K562 (cell line): Measurements from ENCODE around the gene CEP44. TPM values are rescaled to one million over a fixed set of nuclear protein-coding genes. Genes with fewer than 3 reads are reported as not detected.

ENCODE experiments used
- ATAC-seq: fragments of 200-7000 bp; cut with Tn5 transposase; 3 replicates; pipeline ENCODE4 v1.9.1; 2020; ENCODE audit warnings: moderate library complexity
- BruUV-seq: library from RNA; stranded (reverse); fragments of 400-500 nt; replicated peaks from 2 replicates; lab custom pipeline; 2021; lab: Mats Ljungman, UMichigan
- CTCF ChIA-PET: fragments of 300-600 bp; formaldehyde crosslinking; extraction: SDS; loops from one replicate; lab custom pipeline; 2021; ENCODE audit warnings: low intra/inter-chr PET ratio; lab: Yijun Ruan, JAX
- POLR2A ChIA-PET: fragments of 300-600, 350-650 bp; sonication (Branson Sonifier 250); formaldehyde crosslinking; extraction: SDS; loops from one replicate; lab custom pipeline; 2021; ENCODE audit warnings: antibody characterized with exemption, inconsistent platforms; lab: Yijun Ruan, JAX
- DNase-seq, 4 experiments: peaks; one replicate each; pipeline versions ENCODE4 v3.0.0 to v3.0.0-alpha.2; 2011 to 2018; ENCODE audit warnings: low spot score in 3 of 4, mixed read lengths in 3 of 4; ENCODE audit errors: extremely low read depth in 1 of 4
- FAIRE-seq: peaks from 2 replicates; lab custom pipeline; 2011; peaks lifted over from hg19 to GRCh38; lab: Jason Lieb, UNC
- H2AFZ ChIP-seq: 2 replicates; pipeline ENCODE4 v1.6.0; 2011; ENCODE audit warnings: low read depth, low read length, control low read depth, inconsistent platforms
- H3K27ac ChIP-seq: fragments of 200-600 bp; 3 replicates; pipeline ENCODE4 v1.8.0; 2011; ENCODE audit warnings: low read depth, mild to moderate bottlenecking, control low read depth, inconsistent platforms, low read length, moderate library complexity, mixed read lengths; ENCODE audit errors: extremely low read depth
- H3K27me3 ChIP-seq, 2 experiments: fragments of 300-600 bp in 1 of 2; 2 replicates in 1 of 2; 3 replicates in 1 of 2; pipeline versions ENCODE4 v1.6.0 to v1.8.0; 2011; ENCODE audit warnings: inconsistent platforms in 2 of 2, low read length in 2 of 2, mild to moderate bottlenecking in 1 of 2, mixed read lengths in 1 of 2, moderate library complexity in 1 of 2; ENCODE audit not compliant: control insufficient read depth in 2 of 2, insufficient read depth in 2 of 2
- H3K36me3 ChIP-seq: fragments of 300-600 bp; 3 replicates; pipeline ENCODE4 v1.8.0; 2011; ENCODE audit warnings: mild to moderate bottlenecking, low read length, inconsistent platforms; ENCODE audit not compliant: control insufficient read depth, insufficient read depth
- H3K4me1 ChIP-seq, 2 experiments: fragments of 200-600 bp in 1 of 2; replicated peaks in 1 of 2; 2 replicates in 1 of 2; 3 replicates in 1 of 2; pipeline versions ENCODE4 v1.5.1 to v1.8.0; 2011; ENCODE audit warnings: inconsistent platforms in 2 of 2, low read length in 2 of 2, mild to moderate bottlenecking in 1 of 2, mixed read lengths in 1 of 2, moderate library complexity in 1 of 2; ENCODE audit not compliant: control insufficient read depth in 2 of 2, insufficient read depth in 2 of 2
- H3K4me2 ChIP-seq: 2 replicates; pipeline ENCODE4 v1.6.1; 2011; ENCODE audit warnings: low read length, control low read depth, inconsistent platforms, mixed read lengths; ENCODE audit not compliant: insufficient read depth
- H3K4me3 ChIP-seq: fragments of 200-600 bp; sonication (generic), shearing (Covaris generic); 2 replicates; pipeline ENCODE4 v1.5.1; 2016; ENCODE audit warnings: control low read depth, inconsistent platforms
- H3K79me2 ChIP-seq: fragments of 200-600 bp; 3 replicates; pipeline ENCODE4 v1.8.0; 2011; ENCODE audit warnings: low read length, inconsistent platforms; ENCODE audit not compliant: control insufficient read depth, insufficient read depth
- H3K9ac ChIP-seq, 2 experiments: 2 replicates each; pipeline versions ENCODE4 v1.6.0 to v1.6.1; 2011; ENCODE audit warnings: low read depth in 2 of 2, low read length in 2 of 2, control low read depth in 1 of 2, inconsistent platforms in 1 of 2, mild to moderate bottlenecking in 1 of 2, mixed read lengths in 1 of 2; ENCODE audit not compliant: insufficient read depth in 1 of 2
- H3K9me1 ChIP-seq: one replicate; pipeline ENCODE4 v1.6.0; 2011; ENCODE audit warnings: inconsistent platforms, mild to moderate bottlenecking, low read length, moderate library complexity; ENCODE audit not compliant: control insufficient read depth, insufficient read depth
- H3K9me3 ChIP-seq: replicated peaks from 2 replicates; pipeline ENCODE4 v1.5.1; 2011; ENCODE audit warnings: low read depth, low read length, inconsistent platforms; ENCODE audit not compliant: control insufficient read depth, insufficient read depth
- H4K20me1 ChIP-seq: replicated peaks from 2 replicates; pipeline ENCODE4 v1.6.1; 2011; ENCODE audit warnings: low read length, inconsistent platforms, mixed read lengths; ENCODE audit not compliant: control insufficient read depth, insufficient read depth
- GMEB1 ChIP-seq: fragments of 250-450 bp; sonication (Bioruptor Pico); IDR thresholded peaks from 2 replicates; pipeline ENCODE4 v1.4.0; 2020; ENCODE audit warnings: mild to moderate bottlenecking
- MEF2A ChIP-seq: IDR thresholded peaks from 2 replicates; pipeline ENCODE4 v1.6.1; 2011; ENCODE audit warnings: low read depth, mild to moderate bottlenecking, low read length, moderate library complexity; ENCODE audit not compliant: control insufficient read depth
- RBBP5 ChIP-seq: fragments of 200-600 bp; sonication (generic); IDR thresholded peaks from 2 replicates; pipeline ENCODE4 v1.6.1; 2012; ENCODE audit warnings: borderline replicate concordance, mild to moderate bottlenecking, low read length, control low read depth, inconsistent platforms; ENCODE audit not compliant: insufficient read depth, poor library complexity, severe bottlenecking
- SRSF9 ChIP-seq: fragments of 200-400 bp; formaldehyde crosslinking; IDR thresholded peaks from 2 replicates; pipeline ENCODE4 v1.6.1; 2017; ENCODE audit warnings: low read depth, low read length, borderline replicate concordance
- TBL1XR1 ChIP-seq, 2 experiments: IDR thresholded peaks; 2 replicates each; pipeline ENCODE4 v1.6.1; 2012; ENCODE audit warnings: improper control_type of control experiment in 2 of 2, low read length in 2 of 2, mild to moderate bottlenecking in 1 of 2
- XRCC5 ChIP-seq: fragments of 200-400 bp; formaldehyde crosslinking; IDR thresholded peaks from 2 replicates; pipeline ENCODE4 v1.6.1; 2017; ENCODE audit warnings: low read depth, mild to moderate bottlenecking, low read length
- ZNF184 ChIP-seq: sonication (generic); formaldehyde crosslinking; IDR thresholded peaks from 2 replicates; pipeline ENCODE4 v1.5.0; 2020; ENCODE audit warnings: missing genetic modification reagents
- ZNF274 ChIP-seq: IDR thresholded peaks from 2 replicates; pipeline ENCODE4 v1.6.1; 2011; ENCODE audit warnings: low read depth, mild to moderate bottlenecking, low read length, moderate library complexity, borderline replicate concordance
- ZNF280A ChIP-seq: fragments of 450-650 bp; IDR thresholded peaks from 2 replicates; pipeline ENCODE4 v1.6.1; 2018; ENCODE audit warnings: mild to moderate bottlenecking, low read depth; ENCODE audit not compliant: partially characterized antibody
- ZNF507 ChIP-seq: conservative IDR thresholded peaks from 2 replicates; pipeline ENCODE4 v1.6.1; 2017; ENCODE audit warnings: missing genetic modification characterization, missing compliant biosample characterization
- WGBS: fragments of 100-300 bp; shearing (Covaris generic); methylation state at CpG from one replicate; pipeline ENCODE4 v1.1.6; 2016; ENCODE audit warnings: low coverage, mixed read lengths; ENCODE audit not compliant: insufficient coverage; ENCODE audit errors: missing lambda C conversion rate; 5-methylcytosine and 5-hydroxymethylcytosine counted together
- in situ Hi-C: fragments of 300-500 bp; cut with MboI; formaldehyde crosslinking; loops from 4 replicates; pipeline ENCODE4 v1.15.0; 2018; ENCODE audit warnings: inconsistent platforms, mixed read lengths
- intact Hi-C: fragments of 100-400 bp; cut with micrococcal nuclease; formaldehyde crosslinking; loops from 2 replicates; pipeline ENCODE4 v1.14.2; 2022
- polyA plus RNA-seq, 8 experiments: library from polyadenylated mRNA; depleted of rRNA in 4 of 8; stranded (reverse) in 5 of 8; unstranded in 3 of 8; fragments of >200 nt; fragmentation: Nextera tagmentation in 2 of 8; fragmentation: Illumina TruSeq in 1 of 8; extraction: Ambion mirVana in 2 of 8; extraction: Trizol in 1 of 8; gene quantifications; 2 replicates each; pipeline versions ENCODE4 v1.2.1 to v1.2.3, GENCODE V29; 2011 to 2014; ENCODE audit warnings: inconsistent platforms in 1 of 8, missing spikeins in 1 of 8
- total RNA-seq, 7 experiments: library from RNA; depleted of rRNA in 6 of 7; stranded (reverse); fragments of >200 nt in 6 of 7; fragmentation: Illumina TruSeq in 2 of 7; extraction: Trizol in 2 of 7; gene quantifications; 2 replicates each; pipeline versions ENCODE4 v1.2.1 to v1.2.3, GENCODE V29; 2011 to 2021; ENCODE audit warnings: low replicate concordance in 1 of 7

Gene CEP44
- total and polyA plus RNA-seq, 9 of the 15 experiments (the other 6 are each of a cell fraction or from before 2014, with no cell fraction given) = 19.6 to 45.0 (median 24.4) TPM

- TF ChIP-seq ZNF507 (tag) (no peak), ZNF184 (CRISPR knock-in tag) (no peak), GMEB1 (no peak), ZNF280A (no peak), TBL1XR1 (IDR thresholded peaks at IDR 0.05; ENCODE audit: low read length in 2 of 2) (no peak), RBBP5 (no peak), XRCC5 (no peak), SRSF9 (no peak), ZNF274 (no peak), MEF2A (no peak)
- BruUV-seq = no TSS peak
These were observed 32.8 kb downstream of the CEP44 start for GRCh38 chr4:174316546-174316945.

More at GRCh38 chr4:174316546-174316945, 32.8 kb downstream of the CEP44 start:
- Histone ChIP-seq H4K20me1 (no peaks in the 10 kb centered on the region), H3K36me3 (peaks cover 60% of the 10 kb centered on the region), H2AFZ (no peak overlapping the region), H3K27ac (no peak overlapping the region), H3K4me2 (no peak overlapping the region), H3K9me3 (no peaks in the 10 kb centered on the region), H3K9ac (no peak overlapping the region), H3K9me1 (no peaks in the 10 kb centered on the region), H3K4me3 (no peak overlapping the region), H3K27me3 (no peaks in the 10 kb centered on the region), H3K4me1 (peaks cover 0 to 13% of the 10 kb centered on the region in 2 experiments; a peak in 2 of 5 replicates), H3K79me2 (no peaks in the 10 kb centered on the region)
- intact Hi-C loops (loop anchor here (5.0 kb wide), 3 partner anchors 194 to 564 kb away; no protein-coding TSS in a partner anchor), in situ Hi-C loops (no loop called here)
- ChIA-PET CTCF (no interaction called here), POLR2A (no interaction called here)
- 94% methylated on average over 1 of the region's 1 CpG for WGBS
- DNase-seq (no peak), ATAC-seq (no peak), FAIRE-seq (no peak)
